Measurements from ENCODE around the gene LRRIQ4. TPM values are rescaled to one million over a fixed set of nuclear protein-coding genes. Genes with fewer than 3 reads are reported as not detected.

The LRRIQ4 gene
- total and polyA plus RNA-seq, 4 donors: 0.09 TPM; not detected in 3

DNA sequence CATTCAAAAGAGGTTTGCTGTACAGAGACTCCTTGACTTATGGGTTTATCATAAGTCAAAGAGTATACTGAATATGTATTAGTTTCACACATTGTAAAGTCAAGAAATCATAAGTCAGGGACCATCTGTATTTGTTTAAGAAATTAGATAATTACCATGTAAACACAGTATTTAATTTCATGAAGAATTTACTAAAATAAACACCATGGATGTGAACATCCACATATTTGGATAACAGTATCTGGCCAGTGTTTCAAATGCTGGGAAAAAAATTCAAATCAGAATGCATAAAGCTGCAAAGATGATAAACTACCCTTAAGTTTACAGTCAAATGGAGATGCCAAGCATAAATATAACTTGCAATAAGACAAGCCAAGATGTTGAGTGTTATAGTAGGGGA, 22.5 kb upstream of the LRRIQ4 start:
- DNase-seq (ENCODE audit: low spot score): no peak
- H3K27ac ChIP-seq (ENCODE audit: low read depth in 1 of 2, low read length in 2 of 2): no peak overlapping the region
- no peaks in the 10 kb centered on the region for H3K27me3 ChIP-seq (ENCODE audit: control insufficient read depth in 4 of 4, insufficient read depth in 4 of 4, low read length in 3 of 4)
- no peaks in the 10 kb centered on the region for H3K4me1 ChIP-seq (ENCODE audit: control insufficient read depth in 4 of 4, insufficient read depth in 4 of 4, low read length in 3 of 4)
- TF ChIP-seq, protein P1, sequence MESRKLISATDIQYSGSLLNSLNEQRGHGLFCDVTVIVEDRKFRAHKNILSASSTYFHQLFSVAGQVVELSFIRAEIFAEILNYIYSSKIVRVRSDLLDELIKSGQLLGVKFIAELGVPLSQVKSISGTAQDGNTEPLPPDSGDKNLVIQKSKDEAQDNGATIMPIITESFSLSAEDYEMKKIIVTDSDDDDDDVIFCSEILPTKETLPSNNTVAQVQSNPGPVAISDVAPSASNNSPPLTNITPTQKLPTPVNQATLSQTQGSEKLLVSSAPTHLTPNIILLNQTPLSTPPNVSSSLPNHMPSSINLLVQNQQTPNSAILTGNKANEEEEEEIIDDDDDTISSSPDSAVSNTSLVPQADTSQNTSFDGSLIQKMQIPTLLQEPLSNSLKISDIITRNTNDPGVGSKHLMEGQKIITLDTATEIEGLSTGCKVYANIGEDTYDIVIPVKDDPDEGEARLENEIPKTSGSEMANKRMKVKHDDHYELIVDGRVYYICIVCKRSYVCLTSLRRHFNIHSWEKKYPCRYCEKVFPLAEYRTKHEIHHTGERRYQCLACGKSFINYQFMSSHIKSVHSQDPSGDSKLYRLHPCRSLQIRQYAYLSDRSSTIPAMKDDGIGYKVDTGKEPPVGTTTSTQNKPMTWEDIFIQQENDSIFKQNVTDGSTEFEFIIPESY (IDR thresholded peaks at IDR 0.05): no peak
- TF ChIP-seq HNF4G (IDR thresholded peaks at IDR 0.05): no peak
- TF ChIP-seq, protein P2, sequence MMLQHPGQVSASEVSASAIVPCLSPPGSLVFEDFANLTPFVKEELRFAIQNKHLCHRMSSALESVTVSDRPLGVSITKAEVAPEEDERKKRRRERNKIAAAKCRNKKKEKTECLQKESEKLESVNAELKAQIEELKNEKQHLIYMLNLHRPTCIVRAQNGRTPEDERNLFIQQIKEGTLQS (IDR thresholded peaks at IDR 0.05): no peak
- TF ChIP-seq FOXA1 (IDR thresholded peaks at IDR 0.05): no peak
- TF ChIP-seq TAF1 (conservative IDR thresholded peaks at IDR 0.05): no peak
- no peak for TF ChIP-seq EGR1 (IDR thresholded peaks at IDR 0.05; ENCODE audit: low read depth in 2 of 2)
- TF ChIP-seq, protein P3, sequence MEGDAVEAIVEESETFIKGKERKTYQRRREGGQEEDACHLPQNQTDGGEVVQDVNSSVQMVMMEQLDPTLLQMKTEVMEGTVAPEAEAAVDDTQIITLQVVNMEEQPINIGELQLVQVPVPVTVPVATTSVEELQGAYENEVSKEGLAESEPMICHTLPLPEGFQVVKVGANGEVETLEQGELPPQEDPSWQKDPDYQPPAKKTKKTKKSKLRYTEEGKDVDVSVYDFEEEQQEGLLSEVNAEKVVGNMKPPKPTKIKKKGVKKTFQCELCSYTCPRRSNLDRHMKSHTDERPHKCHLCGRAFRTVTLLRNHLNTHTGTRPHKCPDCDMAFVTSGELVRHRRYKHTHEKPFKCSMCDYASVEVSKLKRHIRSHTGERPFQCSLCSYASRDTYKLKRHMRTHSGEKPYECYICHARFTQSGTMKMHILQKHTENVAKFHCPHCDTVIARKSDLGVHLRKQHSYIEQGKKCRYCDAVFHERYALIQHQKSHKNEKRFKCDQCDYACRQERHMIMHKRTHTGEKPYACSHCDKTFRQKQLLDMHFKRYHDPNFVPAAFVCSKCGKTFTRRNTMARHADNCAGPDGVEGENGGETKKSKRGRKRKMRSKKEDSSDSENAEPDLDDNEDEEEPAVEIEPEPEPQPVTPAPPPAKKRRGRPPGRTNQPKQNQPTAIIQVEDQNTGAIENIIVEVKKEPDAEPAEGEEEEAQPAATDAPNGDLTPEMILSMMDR (IDR thresholded peaks at IDR 0.05; ENCODE audit: low read depth, low read length, missing input control): no peak
- TF ChIP-seq, protein P4, sequence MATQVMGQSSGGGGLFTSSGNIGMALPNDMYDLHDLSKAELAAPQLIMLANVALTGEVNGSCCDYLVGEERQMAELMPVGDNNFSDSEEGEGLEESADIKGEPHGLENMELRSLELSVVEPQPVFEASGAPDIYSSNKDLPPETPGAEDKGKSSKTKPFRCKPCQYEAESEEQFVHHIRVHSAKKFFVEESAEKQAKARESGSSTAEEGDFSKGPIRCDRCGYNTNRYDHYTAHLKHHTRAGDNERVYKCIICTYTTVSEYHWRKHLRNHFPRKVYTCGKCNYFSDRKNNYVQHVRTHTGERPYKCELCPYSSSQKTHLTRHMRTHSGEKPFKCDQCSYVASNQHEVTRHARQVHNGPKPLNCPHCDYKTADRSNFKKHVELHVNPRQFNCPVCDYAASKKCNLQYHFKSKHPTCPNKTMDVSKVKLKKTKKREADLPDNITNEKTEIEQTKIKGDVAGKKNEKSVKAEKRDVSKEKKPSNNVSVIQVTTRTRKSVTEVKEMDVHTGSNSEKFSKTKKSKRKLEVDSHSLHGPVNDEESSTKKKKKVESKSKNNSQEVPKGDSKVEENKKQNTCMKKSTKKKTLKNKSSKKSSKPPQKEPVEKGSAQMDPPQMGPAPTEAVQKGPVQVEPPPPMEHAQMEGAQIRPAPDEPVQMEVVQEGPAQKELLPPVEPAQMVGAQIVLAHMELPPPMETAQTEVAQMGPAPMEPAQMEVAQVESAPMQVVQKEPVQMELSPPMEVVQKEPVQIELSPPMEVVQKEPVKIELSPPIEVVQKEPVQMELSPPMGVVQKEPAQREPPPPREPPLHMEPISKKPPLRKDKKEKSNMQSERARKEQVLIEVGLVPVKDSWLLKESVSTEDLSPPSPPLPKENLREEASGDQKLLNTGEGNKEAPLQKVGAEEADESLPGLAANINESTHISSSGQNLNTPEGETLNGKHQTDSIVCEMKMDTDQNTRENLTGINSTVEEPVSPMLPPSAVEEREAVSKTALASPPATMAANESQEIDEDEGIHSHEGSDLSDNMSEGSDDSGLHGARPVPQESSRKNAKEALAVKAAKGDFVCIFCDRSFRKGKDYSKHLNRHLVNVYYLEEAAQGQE (IDR thresholded peaks at IDR 0.05): no peak
- TF ChIP-seq HNF4A (conservative IDR thresholded peaks at IDR 0.05): no peak
- TF ChIP-seq YY1 (IDR thresholded peaks at IDR 0.05): no peak
- TF ChIP-seq GABPA (IDR thresholded peaks at IDR 0.05 in 1 of 2, conservative IDR thresholded peaks at IDR 0.05 in 1 of 2): no peak
- TF ChIP-seq RAD21 (IDR thresholded peaks at IDR 0.05): no peak
- TF ChIP-seq NR2F2 (IDR thresholded peaks at IDR 0.05): no peak
- TF ChIP-seq, protein P5, sequence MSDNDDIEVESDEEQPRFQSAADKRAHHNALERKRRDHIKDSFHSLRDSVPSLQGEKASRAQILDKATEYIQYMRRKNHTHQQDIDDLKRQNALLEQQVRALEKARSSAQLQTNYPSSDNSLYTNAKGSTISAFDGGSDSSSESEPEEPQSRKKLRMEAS (IDR thresholded peaks at IDR 0.05): no peak
- TF ChIP-seq FOXA2 (IDR thresholded peaks at IDR 0.05): no peak
- TF ChIP-seq RXRA (IDR thresholded peaks at IDR 0.05): no peak
- peaks cover 0 to 28% (median 17%) of the 10 kb centered on the region in 4 donors for H3K36me3 ChIP-seq (ENCODE audit: control insufficient read depth in 4 of 4, insufficient read depth in 3 of 4, low read depth in 1 of 4, low read length in 3 of 4)
- no peaks in the 10 kb centered on the region for H3K9me3 ChIP-seq (ENCODE audit: control insufficient read depth in 4 of 4, low read length in 3 of 4)
- H3K4me3 ChIP-seq (ENCODE audit: low read depth in 1 of 3, low read length in 3 of 3): no peak overlapping the region
- H3K9ac ChIP-seq (ENCODE audit: low read depth in 1 of 2, low read length in 2 of 2): no peak overlapping the region

All from liver (tissue), 9 donors.